HTERT RPE-1 (cell line): ENCODE measurements around the gene MXRA7.
"Not testable (repeated sequence)": the region's sequence is repeated elsewhere in the genome, so short reads cannot be mapped to it uniquely, and the experiment has no call there.

Experiments used
- in situ Hi-C: fragments of 300-500 bp; cut with MboI; formaldehyde crosslinking; loops from 4 replicates; pipeline ENCODE4 v1.14.3; 2020; ENCODE audit warnings: low sequenced_read_pairs

MXRA7 gene, protein sequence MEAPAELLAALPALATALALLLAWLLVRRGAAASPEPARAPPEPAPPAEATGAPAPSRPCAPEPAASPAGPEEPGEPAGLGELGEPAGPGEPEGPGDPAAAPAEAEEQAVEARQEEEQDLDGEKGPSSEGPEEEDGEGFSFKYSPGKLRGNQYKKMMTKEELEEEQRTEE

DNA sequence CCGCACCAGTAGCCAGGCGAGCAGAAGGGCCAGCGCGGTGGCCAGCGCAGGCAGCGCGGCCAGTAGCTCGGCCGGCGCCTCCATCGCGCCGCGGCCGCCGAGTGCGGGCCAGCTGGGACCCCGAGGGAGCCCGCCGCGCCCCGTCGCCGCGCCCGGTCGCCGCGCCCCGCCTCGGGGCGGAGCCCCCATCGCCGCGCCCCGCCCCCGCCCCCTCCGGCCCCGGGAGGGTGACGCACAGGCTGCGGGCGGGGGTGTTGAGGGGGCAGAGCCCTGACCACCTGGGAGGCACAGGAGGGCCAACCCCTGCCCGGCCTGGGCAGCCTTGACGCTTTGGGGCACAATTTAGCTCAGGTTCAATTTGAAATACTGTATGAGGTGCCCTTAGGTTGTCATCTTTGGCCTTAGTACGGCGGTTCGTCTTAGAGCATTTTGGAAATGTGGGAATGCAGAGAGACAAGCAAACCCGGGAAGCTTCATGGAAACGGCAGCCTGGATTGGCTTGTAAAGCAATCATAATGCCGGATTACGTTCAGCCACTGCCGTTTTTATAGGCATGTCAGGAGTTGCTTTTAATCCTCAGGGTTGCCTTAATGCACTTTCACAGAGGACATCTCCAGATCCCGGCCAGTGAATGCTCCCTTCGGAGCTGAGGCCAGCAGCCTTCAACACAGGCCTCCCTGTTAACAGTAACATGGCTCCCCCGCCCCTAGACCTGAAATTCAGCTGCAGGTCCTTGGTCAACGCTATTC, at the start of gene MXRA7:
TSS of gene MXRA7 (minus strand) at position 103 of the 749 bp plus-strand sequence. CDS start at position 84, 19 bp downstream.
- in situ Hi-C loops, result no loop called here

DNA sequence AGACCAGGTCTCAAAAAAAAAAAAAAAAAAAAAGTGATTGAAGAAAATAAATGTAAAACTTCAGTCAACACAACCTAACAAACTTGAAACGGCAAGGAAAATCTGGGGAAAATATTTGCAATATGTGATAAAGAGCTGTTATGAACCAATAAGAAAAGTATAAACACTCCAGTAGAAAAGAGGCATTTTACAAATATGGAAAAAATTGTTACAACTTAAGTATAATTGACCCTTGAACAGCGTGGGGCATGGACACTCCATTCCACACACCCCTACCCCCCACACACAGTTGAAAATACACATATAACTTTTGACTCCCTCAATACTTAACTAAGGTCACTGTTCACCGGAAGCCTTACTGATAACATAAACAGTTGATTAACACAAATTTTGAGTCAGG, 47.8 kb upstream of the MXRA7 start:
- in situ Hi-C loops, result no loop called here

DNA sequence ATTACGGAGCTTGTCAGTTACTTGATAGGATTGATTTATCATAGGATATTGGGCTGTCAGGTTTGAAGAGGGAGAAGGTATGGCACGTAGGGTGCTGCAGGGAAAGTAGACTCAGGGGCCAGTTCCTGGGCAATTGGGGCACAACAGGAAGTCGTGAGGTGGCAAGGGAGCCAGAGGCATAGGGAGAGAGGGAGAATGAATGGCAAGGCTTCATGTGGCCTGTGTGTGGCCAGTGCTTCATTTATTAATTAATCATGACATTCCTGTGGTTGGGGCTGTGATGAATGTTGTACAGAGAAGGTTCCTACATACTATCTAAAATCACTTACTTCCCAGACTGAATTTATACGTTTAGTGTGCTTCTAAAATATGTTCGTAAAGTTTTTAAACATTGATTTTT, 46.5 kb upstream of the MXRA7 start:
- in situ Hi-C loops, result no loop called here

DNA sequence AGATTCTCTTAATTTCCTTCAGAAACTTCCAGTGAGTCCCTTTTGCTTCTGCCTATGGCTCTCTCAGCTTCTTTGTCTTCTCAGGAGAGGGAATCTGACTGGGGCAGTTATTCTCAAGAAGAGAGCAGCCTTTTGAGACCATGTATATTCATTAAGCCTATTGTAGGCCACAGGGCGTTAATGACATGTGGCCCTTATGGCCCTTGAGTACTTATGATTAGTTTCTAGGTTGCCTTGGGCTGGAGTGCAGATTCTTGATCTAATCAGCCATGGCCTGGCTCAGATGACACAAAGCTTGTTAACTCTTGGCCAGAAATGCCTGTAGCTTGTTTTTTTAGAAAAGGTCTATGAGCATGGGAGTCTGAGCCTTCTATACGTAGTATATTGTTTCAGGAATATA, 44.5 kb upstream of the MXRA7 start:
- in situ Hi-C loops, result no loop called here

DNA sequence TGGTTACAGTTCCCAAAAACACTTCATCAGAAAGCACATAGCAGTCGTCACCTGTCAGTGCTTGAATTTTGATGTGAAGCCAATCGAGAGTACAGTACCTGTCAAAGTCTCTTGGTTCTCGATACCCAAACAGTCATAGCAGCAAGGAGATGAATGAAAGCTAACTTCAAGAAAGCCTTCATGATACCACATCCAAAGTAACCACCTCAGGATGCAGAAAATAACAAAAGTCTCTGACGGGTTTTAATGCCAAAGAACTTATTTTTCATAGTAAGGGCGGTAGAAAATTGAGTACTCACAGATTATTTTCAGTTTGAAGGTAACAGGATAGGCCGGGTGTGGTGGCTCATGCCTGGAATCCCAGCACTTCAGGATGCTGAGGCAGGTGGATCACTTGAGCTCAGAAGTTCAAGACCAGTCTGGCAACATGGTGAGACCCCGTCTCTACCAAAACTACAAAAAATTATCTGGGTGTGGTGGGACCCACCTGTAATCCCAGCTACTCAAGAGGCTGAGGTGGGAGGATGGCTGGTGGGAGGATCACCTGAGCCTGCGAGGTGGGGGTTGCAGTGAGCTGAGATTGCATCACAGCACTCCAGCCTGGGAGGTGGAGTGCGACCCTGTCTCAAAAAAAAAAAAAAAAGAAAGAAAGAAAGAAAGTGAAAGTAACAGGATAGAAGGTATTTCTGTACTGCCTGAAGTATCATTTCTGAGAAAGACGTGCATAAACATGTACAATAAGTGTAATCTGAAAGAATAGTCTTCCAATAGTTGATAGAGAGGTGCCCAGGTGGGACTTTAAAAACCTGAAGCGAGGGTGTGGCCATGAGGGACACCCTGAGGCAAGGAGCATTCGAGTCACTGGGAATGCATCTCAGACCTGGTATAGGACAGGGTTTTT, 42.5 kb upstream of the MXRA7 start:
- in situ Hi-C loops, result no loop called here

DNA sequence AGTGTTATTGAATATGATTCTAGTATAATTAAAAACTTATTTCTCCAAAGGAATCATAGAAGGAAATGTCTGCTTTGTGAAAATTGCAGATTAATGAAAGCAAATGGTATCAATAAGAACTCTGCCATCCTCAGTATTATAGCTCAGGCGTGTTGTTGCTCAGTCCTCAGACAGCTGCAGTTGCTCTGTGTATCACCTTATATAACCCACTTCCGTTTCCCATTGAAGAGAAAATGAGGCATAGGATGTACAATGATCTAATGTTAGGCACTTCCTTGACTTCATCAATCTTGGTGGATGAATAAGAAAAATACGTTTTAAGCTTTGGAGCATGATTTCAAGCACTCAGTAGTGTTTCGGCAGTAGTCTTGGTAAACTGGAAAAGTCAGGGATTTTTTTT, 41.2 kb upstream of the MXRA7 start:
- in situ Hi-C loops, result no loop called here

DNA sequence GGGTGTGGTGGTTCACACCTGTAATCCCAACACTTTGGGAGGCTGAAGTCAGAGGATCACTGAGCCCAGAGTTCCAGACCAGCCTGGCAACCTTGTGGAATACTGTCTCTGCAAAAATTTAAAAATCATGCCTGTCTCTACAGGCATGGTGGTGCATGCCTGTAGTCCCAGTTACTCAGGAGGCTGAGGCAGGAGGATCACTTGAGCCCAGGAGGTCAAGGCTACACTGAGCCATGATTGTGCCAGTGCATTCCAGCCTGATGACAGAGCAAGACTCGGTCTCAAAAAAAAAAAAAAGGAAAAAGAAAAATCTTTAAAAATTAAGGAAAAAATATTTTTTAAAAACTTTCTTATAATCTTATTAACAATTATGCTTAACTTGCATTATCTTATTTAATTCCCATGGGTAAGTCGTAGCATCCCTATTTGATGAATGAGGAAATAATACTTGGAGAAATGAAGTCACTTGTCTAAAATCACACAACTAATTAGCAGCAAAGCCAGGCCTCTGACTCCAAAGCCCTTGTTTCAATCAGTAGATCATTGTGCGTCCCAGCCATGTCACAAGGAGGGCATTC, 40.7 kb upstream of the MXRA7 start:
- in situ Hi-C loops, result no loop called here

DNA sequence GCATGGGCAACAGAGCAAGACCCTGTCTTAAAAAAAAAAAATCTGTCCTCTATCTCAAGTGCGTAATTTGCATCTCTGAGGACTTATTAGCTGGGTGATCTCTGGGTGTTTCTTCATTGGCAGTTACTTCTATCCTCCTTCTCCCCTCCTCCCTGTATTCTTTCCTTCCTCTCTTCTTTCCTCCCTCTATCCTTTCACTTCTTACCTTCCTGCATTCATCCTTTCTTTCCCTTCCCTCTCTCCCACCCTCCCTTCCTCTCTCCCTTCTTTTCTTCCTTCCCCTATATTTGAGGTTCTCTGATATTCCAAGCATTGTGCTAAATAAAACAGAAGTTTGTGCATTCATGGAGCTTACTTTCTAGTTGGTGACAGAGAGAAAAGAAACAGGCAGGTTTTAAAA, 37.9 kb upstream of the MXRA7 start:
- in situ Hi-C loops, result no loop called here

DNA sequence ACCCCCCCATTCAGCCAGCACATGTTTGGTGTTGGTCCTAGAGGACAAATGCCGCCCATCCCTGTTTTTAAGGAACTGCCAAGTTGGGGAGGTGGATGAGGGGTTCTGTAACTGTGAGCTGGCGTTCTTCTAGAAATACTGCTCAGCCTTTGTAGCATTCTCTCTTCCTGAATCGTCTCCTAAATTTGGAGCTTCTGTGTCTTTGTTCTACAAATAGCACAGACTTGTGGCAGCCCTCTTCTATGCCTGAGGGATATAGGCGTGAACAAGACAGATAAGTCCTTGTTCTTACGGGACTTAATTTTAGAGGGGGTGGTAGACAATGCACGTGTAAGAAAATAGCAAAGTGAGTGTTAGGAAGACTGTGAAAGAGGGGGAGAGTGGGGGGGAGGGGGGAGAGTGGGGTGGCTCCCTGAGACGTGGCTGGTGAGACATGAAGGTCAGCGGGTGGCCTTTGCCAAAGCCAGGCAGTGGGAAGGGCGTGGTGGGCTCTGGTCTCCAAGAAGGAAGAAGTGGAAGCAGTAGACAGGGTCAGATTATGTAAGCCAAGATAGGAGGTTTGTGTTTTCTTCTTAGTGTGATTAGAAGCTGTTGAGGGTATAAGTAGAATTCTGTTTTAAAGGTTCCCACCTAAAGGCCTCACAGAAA, 37.1 kb upstream of the MXRA7 start:
- in situ Hi-C loops, result no loop called here

DNA sequence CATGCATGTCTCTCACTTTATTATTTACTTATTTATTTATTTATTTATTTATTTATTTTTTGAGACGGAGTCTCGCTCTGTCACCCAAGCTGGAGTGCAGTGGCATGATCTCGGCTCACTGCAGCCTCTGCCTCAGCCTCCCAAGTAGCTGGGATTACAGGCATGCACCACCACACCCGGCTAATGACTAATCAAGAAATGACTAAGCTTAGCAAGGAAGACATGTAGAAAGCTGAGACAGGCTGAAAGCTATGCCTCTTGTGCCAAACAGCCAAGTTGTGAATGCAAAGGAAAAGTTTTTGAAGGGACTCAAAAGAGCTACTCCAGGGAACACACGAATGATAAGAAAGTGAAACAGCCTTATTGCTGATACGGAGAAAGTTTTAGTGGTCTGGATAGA, 35.0 kb upstream of the MXRA7 start:
- in situ Hi-C loops, result not testable (repeated sequence)

DNA sequence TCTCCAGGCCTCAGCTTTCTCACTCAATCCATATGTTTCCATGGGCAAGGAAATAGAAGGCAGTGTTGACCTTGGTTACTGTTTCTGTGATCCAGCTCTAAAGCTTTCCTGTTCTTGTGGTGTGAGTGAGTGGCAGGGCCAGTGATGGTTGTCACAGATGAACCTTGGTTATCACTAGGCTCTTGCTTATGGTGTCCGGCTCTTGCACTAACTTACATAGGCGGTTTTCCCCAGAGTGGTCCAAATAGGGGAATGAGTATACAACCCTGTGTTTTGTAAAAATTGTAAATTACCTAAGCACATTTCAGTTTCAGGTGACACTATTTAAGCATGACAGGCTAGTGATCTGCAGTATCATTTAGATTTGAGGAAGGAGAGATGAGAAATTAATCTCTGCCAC, 34.0 kb upstream of the MXRA7 start:
- in situ Hi-C loops, result no loop called here

DNA sequence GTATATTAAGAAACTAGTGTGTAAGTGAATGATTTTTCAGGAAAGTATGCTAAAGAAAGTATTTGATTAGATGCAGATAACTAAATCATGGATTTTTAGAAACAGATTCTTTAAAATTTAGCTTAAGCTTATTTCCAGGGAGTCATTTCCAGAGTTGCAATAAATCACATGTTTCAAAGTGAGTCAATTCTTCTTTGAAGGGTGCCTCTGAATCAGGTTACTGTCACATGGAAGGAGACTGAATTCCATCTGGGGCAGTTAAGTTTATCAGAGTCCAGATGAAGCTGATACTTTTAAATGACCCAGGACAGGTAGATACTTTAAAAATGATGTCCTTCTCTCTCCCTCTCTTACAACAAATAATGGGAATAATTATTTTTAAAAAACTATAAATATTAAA, 32.2 kb upstream of the MXRA7 start:
- in situ Hi-C loops, result no loop called here

DNA sequence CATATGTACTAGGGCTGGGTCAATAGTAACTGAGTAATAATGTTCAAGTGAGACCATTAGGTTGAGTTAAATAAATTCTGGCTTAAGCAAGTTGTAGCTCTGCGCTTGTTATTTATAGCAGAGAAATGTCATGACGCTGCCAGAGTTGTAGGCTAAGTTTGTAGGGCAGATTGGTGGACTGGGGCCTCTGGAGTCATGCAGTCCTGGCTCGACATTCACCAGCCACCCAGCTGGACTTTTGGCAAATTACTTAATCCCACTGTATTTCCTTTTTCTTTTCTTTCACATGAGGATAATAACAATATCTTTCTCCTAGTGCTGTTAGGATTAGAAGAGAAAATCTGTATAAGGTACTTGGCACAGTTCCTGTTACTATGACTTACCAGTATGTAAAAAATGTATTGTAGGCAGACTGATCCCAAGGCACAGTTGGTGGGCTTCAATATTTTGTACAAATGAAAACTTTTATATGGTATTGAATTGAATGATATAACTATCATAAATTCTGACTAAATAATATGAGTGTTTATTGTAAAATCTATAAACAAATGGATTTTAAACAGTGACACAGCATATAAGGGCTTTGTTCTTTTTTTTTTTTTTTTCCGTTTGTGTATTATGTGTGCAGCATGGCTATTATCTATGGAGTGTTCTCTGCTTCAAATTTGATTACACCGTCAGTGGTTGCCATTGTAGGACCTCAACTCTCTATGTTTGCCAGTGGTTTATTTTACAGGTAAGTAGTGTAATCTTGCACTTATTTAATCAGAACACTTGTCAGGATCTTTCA, 29.8 kb upstream of the MXRA7 start:
- in situ Hi-C loops, result no loop called here

DNA sequence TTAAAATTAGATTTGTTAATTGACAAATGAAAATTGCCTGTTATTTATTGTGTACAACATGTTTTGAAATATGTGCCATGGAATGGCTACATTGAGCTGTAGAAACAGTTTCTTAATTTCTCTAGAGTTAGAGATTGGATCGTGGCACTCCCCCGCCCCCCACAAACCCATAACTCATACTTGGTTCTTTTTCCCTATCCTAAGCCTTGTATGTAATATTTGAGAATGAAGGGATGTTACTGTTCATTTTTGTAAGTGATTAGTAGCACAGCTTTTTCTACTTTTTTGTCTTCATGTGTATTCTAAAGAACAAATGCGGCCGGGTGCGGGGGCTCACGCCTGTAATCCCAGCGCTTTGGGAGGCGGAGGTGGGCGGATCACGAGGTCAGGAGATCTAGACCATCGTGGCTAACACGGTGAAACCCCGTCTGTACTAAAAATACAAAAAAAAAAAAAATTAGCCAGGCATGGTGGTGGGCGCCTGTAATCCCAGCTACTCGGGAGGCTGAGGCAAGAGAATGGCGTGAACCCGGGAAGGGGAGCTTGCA, 28.9 kb upstream of the MXRA7 start:
- in situ Hi-C loops, result not testable (repeated sequence)

DNA sequence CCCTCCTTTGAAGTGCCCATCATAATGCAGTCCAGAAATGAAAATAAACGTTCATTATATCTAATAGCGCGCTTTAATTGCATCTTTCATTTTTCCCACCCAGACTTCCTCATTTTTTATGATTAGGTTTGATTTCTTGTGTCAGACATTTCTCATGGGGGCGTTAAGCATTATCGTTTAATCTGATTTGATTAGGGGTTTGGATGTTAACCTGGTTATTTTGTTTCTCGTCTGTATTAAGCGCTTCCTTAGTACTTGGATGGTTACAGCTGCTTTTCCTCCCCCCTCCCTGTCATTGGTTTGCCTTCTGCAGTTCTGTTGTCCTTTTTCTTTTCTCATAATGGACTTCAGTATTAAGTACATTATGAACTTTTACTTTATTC, 27.7 kb upstream of the MXRA7 start:
- in situ Hi-C loops, result no loop called here

DNA sequence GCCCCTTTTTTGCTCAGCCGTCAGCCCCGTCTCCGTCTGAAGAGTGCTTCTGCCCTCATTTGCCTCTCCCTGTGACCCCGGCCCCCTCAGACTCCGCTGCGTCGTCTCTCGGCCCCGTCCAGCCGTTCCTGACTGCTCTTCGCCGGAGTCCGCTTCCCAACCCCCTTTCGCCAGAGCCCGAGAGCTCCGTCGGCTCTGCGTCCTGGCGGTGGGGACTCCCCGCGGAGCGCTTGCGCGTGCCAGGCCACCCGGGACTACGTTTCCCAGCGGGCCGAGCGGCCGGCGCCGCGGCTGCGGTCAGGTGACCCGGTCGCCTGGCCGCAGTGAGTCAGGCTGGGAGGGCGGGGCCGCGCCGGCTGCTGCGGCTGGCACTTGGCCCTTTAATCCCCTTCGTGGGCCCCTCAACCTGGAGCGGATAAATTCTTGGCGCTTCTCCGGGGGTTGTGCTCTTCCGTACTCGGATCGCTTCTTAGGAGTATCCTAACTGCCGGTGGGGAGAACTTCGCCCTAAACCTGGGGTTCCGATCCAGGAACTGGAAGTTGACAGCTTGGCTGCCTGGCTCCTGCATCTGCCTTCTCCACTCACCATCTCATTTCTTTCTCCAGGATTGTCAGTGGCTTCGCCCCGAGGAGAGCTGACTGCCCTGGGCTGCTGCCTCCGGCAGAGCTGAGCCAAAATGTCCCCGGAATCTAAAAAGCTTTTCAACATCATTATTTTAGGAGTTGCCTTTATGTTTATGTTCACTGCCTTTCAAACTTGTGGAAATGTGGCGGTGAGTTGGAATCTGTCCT, 27.1 kb upstream of the MXRA7 start, which contains the start of gene MFSD11:
TSS of gene MFSD11 (plus strand) at position 444 of the 792 bp plus-strand sequence. CDS start at position 678, 234 bp downstream.
- in situ Hi-C loops, result no loop called here

DNA sequence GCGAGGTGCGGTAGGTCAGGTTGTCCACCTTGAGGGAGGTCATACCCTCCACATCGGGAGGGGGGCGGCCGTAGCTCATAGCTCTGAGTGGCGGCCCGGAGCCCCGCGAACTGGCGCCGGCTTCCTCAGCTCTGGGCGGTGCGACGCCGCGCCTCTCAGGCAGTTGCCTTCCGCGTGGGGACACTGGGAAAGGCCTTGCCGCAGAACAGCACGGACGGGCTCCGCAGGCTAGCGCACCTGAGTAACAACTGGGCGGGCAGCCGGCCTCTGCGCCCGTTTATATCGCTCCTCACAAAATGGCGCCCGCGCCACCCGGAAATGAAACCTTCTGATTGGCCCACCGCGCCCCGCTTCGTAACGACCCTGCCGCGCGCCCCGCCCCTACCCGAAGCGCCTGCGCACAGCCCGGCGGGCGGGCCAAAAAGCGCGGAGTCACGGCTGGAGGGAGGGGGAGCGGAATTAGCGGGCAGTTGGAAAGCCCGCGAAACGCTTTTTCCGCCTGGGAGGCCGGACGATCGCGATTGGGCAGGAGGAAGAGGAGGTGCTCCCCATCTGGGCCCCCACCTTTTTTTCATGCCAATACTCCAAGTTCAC, 26.4 kb upstream of the MXRA7 start, which contains the start of gene SRSF2:
TSS of gene SRSF2 (minus strand) at position 250 of the 594 bp plus-strand sequence. CDS start at position 79, 171 bp downstream.
- in situ Hi-C loops, result no loop called here

DNA sequence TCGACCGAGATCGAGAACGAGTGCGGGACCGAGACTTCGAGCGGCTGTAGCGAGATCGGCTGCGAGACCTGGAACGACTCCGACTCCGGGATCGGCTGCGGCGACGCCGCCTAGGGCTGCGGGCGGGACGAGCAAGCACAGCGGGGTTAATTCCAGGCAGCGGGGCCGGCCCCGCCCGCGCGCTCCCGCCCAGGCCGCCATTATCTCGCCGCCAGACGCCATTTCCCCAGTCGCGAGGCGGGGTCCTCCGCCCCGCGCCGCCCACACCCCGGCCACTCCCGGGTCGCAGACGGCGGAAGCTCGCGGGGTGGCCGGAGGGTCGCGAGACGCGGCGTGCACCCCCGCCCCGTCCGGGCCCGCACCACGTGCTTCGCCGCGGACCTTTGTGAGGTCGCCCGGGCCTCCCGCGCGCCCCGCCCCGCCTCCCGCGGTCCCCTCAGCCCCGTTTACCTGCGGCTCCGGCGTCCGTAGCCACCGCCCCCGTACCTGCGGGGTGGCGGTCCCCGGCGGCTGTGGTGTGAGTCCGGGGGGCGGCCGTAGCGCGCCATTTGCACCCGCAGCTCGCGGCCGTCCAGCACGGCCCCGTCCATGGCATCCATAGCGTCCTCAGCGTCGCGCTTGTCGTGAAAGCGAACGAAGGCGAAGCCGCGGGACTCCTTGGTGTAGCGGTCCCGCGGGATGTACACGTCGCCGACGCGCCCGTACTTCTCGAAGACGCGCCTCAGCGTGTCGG, 25.8 kb upstream of the MXRA7 start:
- in situ Hi-C loops, result no loop called here
